Sigmoid colon (tissue), 4 donors: ENCODE results near the gene PPP4R4.

Source experiments
- POLR2A ChIP-seq, 2 donors: fragments of 450-650 bp; IDR thresholded peaks; one replicate each; pipeline ENCODE4 v1.6.1; 2016; ENCODE audit warnings: antibody characterized with exemption in 2 of 2, mild to moderate bottlenecking in 2 of 2, moderate library complexity in 2 of 2
- POLR2AphosphoS5 ChIP-seq, 4 donors: sonication (generic); formaldehyde crosslinking; IDR thresholded peaks; one replicate each; pipeline ENCODE4 v1.6.1; 2017; ENCODE audit warnings: antibody characterized with exemption in 4 of 4
- TF ChIP-seq, protein P1 (sequence below), 4 experiments: fragments of 450-650 bp in 3 of 4; fragments of 200-600 bp in 1 of 4; IDR thresholded peaks; one replicate each; pipeline ENCODE4 v1.5.1; 2016 to 2019; ENCODE audit warnings: antibody characterized with exemption in 4 of 4, mild to moderate bottlenecking in 3 of 4, moderate library complexity in 2 of 4

DNA sequence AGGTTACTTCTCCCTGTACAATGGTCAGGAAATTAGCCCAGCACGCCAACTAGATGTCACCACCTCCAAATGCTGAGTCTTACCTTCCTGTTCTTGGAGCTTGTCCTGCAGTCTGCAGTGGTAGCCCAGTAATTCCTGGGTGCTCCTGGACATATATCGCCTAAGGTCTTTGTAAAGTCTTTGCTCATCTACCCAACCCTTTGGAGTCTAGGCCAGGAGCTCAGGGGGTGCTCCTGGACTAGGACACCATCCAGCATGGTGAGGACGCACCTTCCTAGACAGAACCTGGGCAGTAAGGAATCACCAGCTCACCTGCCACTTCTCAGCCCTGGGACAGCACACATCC is 118.4 kb downstream of the PPP4R4 start:
- TF ChIP-seq, protein P1, sequence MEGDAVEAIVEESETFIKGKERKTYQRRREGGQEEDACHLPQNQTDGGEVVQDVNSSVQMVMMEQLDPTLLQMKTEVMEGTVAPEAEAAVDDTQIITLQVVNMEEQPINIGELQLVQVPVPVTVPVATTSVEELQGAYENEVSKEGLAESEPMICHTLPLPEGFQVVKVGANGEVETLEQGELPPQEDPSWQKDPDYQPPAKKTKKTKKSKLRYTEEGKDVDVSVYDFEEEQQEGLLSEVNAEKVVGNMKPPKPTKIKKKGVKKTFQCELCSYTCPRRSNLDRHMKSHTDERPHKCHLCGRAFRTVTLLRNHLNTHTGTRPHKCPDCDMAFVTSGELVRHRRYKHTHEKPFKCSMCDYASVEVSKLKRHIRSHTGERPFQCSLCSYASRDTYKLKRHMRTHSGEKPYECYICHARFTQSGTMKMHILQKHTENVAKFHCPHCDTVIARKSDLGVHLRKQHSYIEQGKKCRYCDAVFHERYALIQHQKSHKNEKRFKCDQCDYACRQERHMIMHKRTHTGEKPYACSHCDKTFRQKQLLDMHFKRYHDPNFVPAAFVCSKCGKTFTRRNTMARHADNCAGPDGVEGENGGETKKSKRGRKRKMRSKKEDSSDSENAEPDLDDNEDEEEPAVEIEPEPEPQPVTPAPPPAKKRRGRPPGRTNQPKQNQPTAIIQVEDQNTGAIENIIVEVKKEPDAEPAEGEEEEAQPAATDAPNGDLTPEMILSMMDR (IDR thresholded peaks at IDR 0.05): no peak
- TF ChIP-seq POLR2AphosphoS5 (IDR thresholded peaks at IDR 0.05) (no peak), POLR2A (IDR thresholded peaks at IDR 0.05) (no peak)
